Epithelial cell of esophagus (primary cell): ENCODE data around the gene CYB561D2.
A peak's percentile ranks its signal among the peaks of the same experiment; 100 is the strongest.

Source experiments
- DNase-seq: peaks from one replicate; pipeline ENCODE4 v3.0.0; 2010; ENCODE audit warnings: low read depth
- H3K4me3 ChIP-seq: 2 replicates; pipeline ENCODE4 v1.5.1; 2011; ENCODE audit warnings: mild to moderate bottlenecking, low read length, control low read depth
- CTCF ChIP-seq: IDR thresholded peaks from 2 replicates; pipeline ENCODE4 v1.5.1; 2011; ENCODE audit warnings: low read depth, mild to moderate bottlenecking, low read length, control low read depth, inconsistent platforms; ENCODE audit not compliant: insufficient read depth; ENCODE audit errors: missing control alignments

Gene CYB561D2

GRCh38 chr3:50389414-50389767 lies 38.7 kb downstream of the CYB561D2 start:
- no peak overlapping the region for H3K4me3 ChIP-seq
- no peak for TF ChIP-seq CTCF
- DNase-seq, result no peak

GRCh38 chr3:50390508-50391224 lies 40.0 kb downstream of the CYB561D2 start:
- peak; percentile 73 for DNase-seq
- H3K4me3 ChIP-seq, result no peak overlapping the region
- TF ChIP-seq CTCF, result no peak

GRCh38 chr3:50392101-50392715 lies 41.5 kb downstream of the CYB561D2 start:
- no peak for TF ChIP-seq CTCF
- DNase-seq, result no peak
- no peak overlapping the region for H3K4me3 ChIP-seq

- no peak for DNase-seq
- no peak overlapping the region for H3K4me3 ChIP-seq
- TF ChIP-seq CTCF, result no peak
Measured at GRCh38 chr3:50393061-50393460, 42.4 kb downstream of the CYB561D2 start.

GRCh38 chr3:50395070-50395860 lies 44.6 kb downstream of the CYB561D2 start:
- no peak for DNase-seq
- H3K4me3 ChIP-seq, result no peak overlapping the region
- no peak for TF ChIP-seq CTCF

- no peak for TF ChIP-seq CTCF
- H3K4me3 ChIP-seq, result no peak overlapping the region
- peak; percentile 94 for DNase-seq
Measured at GRCh38 chr3:50396502-50396901, 45.8 kb downstream of the CYB561D2 start.
